HG03442 (cell line): ENCODE results near the gene ZSWIM6.
"Not testable (repeated sequence)": the region's sequence is repeated elsewhere in the genome, so short reads cannot be mapped to it uniquely, and the experiment has no call there.

ENCODE experiments used
- ATAC-seq: cut with Tn5 transposase; IDR thresholded peaks from one replicate; pipeline ENCODE4 v1.9.1; 2021; ENCODE audit warnings: mild to moderate bottlenecking, moderate library complexity; ENCODE audit not compliant: unreplicated experiment

ZSWIM6 gene

DNA sequence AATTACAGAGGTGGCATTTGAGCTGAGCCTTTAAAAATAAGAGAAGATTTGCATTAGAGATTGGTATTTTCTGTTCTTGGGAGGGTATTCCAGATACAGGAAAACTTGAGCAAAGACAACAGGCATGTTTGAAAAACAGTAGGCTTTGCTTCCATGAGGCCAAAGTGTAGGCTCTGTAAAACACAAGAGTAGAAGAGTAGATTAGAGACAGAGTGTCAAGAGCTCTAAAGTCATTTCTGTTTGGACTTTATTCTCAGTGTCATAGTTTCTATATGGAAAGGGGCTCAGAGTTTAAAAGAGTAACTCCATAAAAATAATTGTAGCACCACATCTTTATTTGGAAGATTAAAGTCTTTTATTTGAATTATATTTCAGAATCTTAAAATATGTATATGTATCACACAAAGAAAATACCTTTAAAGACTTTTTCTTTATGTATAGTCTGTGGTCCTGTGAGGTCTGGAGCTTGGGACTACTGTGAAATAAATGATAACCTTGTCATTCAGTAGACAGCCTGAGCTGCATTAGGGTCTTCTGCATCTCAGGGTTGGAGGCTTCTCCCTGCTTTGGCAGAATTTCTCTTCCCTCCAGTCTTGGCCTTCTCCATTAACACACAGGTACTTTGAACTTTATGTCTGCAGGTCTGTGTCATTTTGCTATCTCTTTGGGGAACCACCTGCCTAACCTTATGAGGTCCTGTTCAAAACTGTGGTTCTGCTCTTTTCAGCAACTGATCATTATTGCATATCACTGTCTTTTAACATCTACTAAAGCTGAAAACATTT, 73.6 kb downstream of the ZSWIM6 start:
- ATAC-seq: no peak

DNA sequence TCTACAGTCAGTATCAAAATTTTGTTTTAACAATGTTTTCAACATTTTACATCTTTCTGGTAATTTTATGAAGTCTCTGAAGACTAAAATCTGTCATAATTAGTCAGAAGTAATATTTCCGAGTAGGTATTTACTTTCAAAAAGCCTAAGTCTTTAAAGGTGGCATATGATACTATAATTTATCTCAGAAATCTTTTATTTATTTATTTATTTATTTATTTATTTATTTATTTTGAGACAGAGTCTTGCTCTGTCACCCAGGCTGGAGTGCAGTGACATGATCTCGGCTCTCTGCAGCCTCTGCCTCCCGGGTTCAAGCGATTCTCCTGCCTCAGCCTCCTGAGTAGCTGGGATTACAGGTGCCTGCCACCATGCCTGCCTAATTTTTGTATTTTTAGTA, 74.4 kb downstream of the ZSWIM6 start:
- not testable (repeated sequence) for ATAC-seq

GRCh38 chr5:61407706-61408270, 75.7 kb downstream of the ZSWIM6 start:
- no peak for ATAC-seq

GRCh38 chr5:61408476-61409168, 76.6 kb downstream of the ZSWIM6 start:
- ATAC-seq: peak; percentile 100

DNA sequence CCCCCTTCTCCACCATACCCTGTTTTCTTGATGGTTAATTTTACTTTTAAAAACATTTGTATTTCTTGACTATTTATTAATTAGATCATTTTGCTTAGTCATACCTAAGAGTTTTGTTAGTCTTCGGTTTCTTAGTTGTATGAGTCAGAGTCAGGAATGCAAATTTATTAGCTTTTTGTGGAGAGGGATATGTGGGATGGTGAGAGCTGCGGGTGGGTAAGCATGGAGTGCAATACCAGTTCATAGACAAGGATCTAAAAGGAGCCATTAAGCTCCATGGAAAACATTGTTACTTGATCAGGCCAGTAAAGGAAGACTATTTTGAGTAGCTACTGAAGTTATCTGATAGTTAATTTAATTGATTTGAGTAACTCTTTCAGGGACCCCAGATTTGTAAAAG, 77.5 kb downstream of the ZSWIM6 start:
- ATAC-seq: no peak

DNA sequence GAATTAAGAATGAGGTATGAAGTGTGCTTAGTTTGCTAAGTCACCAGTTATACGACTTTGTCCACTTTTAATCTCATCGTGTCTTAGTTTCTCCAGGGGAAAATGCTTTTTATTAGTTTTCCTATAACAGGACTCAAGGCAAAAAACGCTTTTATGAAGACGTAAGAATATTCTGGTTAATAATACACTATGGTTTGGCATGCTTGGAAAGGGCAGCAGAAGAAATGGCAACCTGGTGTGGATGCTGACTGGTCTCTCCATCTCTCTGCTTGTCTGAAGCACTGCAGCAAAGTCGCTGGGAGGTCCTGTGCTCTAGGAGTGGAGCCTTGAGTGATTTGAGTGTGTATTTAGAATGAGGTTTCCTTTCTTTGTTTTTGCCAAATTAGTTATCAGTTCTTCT, 78.8 kb downstream of the ZSWIM6 start:
- ATAC-seq: no peak

DNA sequence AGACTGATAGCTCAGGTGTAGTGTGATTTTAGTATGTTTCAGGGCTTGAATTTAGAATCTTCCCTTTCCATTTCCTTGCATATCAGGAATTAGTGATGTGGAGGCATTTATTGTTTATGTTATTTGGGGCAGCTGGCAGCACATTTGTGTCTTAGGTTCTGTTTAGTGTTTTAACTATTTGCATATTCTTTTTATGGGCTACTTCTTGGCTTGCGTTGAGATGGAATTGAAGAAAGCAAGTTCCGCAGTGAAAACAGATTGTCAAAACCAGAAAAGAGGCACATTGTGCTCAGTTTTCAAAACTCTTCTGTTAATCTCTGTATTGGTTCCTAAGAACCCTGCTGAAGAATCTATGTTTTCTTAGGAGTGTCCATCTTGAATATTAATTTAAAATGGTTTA, 80.3 kb downstream of the ZSWIM6 start:
- no peak for ATAC-seq

DNA sequence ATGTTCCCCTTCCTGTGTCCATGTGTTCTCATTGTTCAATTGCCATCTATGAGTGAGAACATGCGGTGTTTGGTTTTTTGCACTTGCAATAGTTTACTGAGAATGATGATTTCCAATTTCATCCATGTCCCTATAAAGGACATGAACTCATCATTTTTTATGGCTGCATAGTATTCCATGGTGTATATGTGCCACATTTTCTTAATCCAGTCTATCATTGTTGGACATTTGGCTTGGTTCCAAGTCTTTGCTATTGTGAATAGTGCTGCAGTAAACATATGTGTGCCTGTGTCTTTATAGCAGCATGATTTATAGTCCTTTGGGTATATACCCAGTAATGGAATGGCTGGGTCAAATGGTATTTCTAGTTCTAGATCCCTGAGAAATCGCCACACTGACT, 81.1 kb downstream of the ZSWIM6 start:
- not testable (repeated sequence) for ATAC-seq

DNA sequence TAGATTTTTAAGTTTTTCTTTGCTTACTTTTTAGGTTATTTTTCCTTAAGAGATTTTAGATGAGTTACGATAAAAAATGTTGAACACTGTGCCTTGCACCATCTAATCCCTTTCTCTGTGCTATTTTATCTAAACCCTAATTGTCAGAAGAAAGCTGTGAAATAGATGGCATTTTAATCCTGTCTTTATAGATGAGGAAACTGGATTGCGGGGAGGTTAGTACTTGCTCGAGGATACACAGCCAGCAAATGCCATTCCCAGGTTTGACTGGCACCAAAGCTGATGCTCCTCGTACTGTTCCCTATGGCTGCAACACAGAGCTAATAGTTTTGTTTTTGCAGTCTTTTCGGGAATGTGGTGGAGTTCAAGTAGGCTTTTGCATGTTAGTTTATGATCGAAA, 82.7 kb downstream of the ZSWIM6 start:
- no peak for ATAC-seq

DNA sequence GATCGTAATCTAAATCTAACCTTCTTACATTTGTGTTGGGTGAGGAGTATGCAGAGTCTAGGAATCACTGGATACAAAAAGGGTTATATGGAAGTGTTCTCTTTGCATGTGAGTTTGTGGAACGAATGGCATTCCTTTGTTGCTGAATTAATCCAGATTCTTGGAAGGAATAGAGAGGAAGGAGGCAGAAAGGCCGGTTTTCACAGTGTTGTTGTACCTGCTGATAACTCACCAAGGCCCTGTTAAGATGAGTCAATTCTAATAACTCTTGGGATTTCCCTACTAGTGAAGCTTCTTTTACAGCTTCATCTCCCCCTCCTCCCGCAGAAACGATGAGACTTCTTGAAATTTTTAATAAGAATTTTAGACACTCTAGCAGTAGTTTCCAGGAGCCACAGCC, 84.0 kb downstream of the ZSWIM6 start:
- ATAC-seq: no peak

DNA sequence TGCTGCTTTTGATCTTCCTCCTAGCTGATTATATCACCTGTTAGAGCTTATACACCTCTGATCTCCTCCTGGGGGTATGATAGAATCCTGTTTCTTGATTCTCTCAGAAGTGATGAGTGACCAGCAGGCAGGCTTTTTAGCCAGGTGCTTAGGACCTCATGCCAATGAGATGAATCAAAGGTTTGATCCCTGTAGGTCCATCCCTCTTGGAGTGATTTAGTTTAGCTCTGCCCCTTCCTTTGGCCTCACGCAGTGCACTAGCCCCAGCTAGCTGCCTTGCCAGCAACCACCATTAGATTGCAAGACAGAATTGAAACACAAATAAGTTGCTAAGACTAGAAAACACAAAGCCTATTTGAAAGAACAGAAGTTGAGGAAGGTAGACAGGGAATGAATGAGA, 84.4 kb downstream of the ZSWIM6 start:
- no peak for ATAC-seq

GRCh38 chr5:61417340-61417739, 85.3 kb downstream of the ZSWIM6 start:
- ATAC-seq: no peak

GRCh38 chr5:61417851-61418250, 85.8 kb downstream of the ZSWIM6 start:
- no peak for ATAC-seq

DNA sequence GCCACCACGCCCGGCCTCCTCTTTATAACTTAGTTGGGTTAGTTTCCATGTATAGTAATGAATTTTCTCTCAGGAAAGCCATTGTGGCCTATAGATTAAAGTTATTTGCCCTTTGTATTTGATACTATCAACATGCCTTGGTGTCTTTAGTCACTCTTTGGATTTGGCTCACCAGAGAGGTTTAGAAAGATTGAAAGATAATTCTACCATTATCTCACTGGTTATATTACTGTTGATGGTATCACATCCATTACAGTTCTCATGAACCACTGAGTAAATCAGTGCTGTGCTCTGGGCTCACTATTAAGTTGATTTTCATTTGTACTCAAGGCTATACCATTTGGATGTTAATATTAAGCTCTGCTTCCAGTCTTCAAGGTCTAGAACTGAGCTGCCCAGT, 87.0 kb downstream of the ZSWIM6 start:
- no peak for ATAC-seq

- ATAC-seq: no peak
These were observed 88.0 kb downstream of the ZSWIM6 start for GRCh38 chr5:61420016-61420415.

DNA sequence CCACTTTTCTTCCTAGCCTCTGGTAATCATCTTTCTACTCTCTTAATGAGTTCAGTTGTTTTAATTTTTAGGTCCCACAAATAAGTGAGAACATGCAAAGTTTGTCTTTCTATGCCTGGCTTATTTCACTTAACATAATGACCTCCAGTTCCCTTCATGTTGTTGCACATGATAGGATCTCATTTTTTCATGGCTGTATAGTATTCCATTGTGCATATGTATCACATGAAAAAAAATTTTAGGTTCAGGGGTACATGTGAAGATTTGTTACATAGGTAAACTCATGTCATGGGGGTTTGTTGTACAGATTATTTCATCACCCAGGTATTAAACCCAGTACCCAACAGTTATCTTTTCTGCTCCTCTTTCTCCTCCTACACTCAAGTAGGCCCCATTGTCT, 89.2 kb downstream of the ZSWIM6 start:
- not testable (repeated sequence) for ATAC-seq

DNA sequence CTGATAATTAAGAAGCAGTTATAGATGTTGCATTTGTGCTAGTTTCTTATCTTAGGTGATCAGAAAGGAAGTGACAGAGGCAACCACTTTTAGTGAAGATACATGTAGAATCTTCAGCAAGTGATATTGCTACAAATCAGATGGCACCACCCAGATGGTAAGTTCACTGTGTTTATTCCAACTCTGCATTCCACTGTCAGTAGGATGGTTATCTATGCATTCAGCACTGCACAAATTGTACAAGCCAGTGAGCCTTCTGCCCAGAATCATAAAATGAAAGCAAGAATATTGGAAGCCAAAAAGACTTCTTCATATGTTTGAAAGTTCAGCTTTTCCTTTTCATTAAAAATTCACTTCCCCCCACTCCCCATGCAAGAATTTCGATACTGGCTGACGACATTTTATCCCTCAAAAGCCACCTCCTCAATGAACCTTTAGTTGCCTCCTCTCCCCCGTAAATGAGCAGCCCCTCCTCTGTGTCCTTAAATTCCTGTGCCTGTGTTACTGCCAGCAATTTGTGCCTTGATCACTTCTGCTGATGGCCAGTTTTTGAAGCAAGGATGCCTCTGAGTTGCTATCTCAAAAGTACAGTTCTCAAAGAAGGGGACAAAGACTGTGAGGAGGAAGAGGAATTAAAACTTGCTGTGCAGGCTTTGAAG, 91.6 kb downstream of the ZSWIM6 start:
- ATAC-seq: no peak

- ATAC-seq: no peak
These were observed 93.9 kb downstream of the ZSWIM6 start for GRCh38 chr5:61425918-61426317.

DNA sequence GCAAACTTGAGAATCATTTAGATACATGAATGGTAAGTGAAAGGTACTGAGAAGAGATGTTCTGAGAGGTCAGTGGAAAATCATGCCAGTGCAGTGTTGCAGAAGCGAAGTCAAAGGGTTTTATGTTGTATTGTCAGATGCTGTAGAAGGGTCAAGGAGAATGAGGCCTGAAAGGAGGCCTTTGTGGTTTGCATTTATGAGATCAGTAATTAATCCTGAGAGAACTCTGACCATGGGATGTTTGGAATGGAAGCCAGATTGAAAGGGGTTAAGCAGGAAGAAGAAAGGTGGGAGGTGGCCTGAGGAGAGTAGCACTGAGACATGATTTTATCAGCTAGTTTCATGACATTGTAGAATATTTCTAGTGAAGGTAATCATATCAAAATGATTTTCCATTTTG, 97.8 kb downstream of the ZSWIM6 start:
- ATAC-seq: no peak

DNA sequence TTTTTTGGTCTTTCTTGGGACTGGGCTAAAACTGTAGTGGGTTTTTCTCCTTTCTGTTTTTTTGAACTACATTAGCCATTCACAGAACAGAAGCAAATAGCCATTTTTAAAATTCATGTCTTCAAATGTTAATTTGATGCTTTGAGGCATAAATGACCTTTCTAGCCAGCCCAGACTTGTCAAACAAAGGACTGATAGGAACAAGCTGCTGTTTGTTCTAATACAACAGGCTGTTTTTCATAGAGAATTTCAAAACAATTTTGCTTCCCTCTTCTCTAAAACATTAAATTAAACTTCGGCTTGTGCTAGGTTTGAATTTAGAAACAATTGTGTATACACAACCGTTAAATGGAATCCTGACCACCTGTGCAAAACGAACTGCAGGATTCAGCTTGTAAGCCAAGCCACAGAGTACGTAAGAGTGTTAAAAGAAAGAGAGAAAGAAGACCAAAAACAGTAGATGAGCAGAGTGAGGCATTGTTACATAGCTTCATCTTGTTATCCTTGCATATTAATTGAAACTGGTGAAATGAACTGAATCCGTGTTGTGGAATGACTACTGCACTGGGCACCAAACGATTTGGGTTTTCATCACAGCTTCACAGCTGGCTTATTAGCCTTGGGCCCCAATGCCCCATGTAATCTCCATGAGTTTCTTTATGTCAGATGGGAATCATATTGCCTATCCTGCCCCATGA, 100.0 kb downstream of the ZSWIM6 start:
- ATAC-seq: no peak

DNA sequence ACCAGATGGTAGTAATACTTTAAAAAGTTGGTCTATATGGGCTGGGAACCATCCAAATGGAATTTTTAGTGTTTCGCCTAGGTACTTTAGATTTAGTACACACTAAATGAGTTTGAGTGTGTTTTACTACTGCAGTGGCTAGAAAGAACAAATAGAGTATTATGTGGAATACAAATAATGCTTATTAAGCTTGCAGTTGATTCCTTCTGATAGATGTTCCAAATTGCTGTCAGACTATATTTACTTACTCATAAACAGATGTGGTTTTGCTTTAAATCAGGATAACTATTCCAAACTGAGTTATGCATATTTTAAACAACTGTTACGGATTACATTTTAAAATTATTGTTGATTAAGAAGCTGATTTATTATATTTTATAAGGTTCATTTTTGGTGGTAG, 103.3 kb downstream of the ZSWIM6 start:
- no peak for ATAC-seq
